K562 (cell line): ENCODE results near the gene CERS4. TPM values are rescaled to one million over a fixed set of nuclear protein-coding genes. Genes with fewer than 3 reads are reported as not detected.

Source experiments
- CXXC5 ChIP-seq: fragments of 250-450 bp; sonication (Bioruptor Pico); IDR thresholded peaks from 2 replicates; pipeline ENCODE4 v1.8.0; 2022; ENCODE audit warnings: inconsistent platforms, mild to moderate bottlenecking, moderate library complexity
- MEF2A ChIP-seq: IDR thresholded peaks from 2 replicates; pipeline ENCODE4 v1.6.1; 2011; ENCODE audit warnings: low read depth, mild to moderate bottlenecking, low read length, moderate library complexity; ENCODE audit not compliant: control insufficient read depth
- MTA3 ChIP-seq: fragments of 450-650 bp; formaldehyde crosslinking; IDR thresholded peaks from 2 replicates; pipeline ENCODE4 v1.6.1; 2017; ENCODE audit warnings: mild to moderate bottlenecking, borderline replicate concordance
- NCOR1 ChIP-seq: fragments of 450-650 bp; IDR thresholded peaks from 2 replicates; pipeline ENCODE4 v1.6.1; 2016; ENCODE audit warnings: mild to moderate bottlenecking, moderate library complexity
- STAG1 ChIP-seq: sonication (generic); formaldehyde crosslinking; IDR thresholded peaks from 2 replicates; pipeline ENCODE4 v1.5.0; 2020; ENCODE audit warnings: missing genetic modification reagents, borderline replicate concordance
- TOE1 ChIP-seq, 2 experiments: fragments of 450-650 bp in 1 of 2; sonication (generic) in 1 of 2; formaldehyde crosslinking in 1 of 2; IDR thresholded peaks; 2 replicates each; pipeline versions ENCODE4 v1.7.1 to v1.8.0; 2016 to 2022; ENCODE audit warnings: borderline replicate concordance in 2 of 2, mild to moderate bottlenecking in 2 of 2, antibody characterized with exemption in 1 of 2, inconsistent platforms in 1 of 2, low read depth in 1 of 2, missing genetic modification reagents in 1 of 2, moderate library complexity in 1 of 2
- polyA plus RNA-seq, 8 experiments: library from polyadenylated mRNA; depleted of rRNA in 4 of 8; stranded (reverse) in 5 of 8; unstranded in 3 of 8; fragments of >200 nt; fragmentation: Nextera tagmentation in 2 of 8; fragmentation: Illumina TruSeq in 1 of 8; extraction: Ambion mirVana in 2 of 8; extraction: Trizol in 1 of 8; gene quantifications; 2 replicates each; pipeline versions ENCODE4 v1.2.1 to v1.2.3, GENCODE V29; 2011 to 2014; ENCODE audit warnings: inconsistent platforms in 1 of 8, missing spikeins in 1 of 8
- total RNA-seq, 7 experiments: library from RNA; depleted of rRNA in 6 of 7; stranded (reverse); fragments of >200 nt in 6 of 7; fragmentation: Illumina TruSeq in 2 of 7; extraction: Trizol in 2 of 7; gene quantifications; 2 replicates each; pipeline versions ENCODE4 v1.2.1 to v1.2.3, GENCODE V29; 2011 to 2021; ENCODE audit warnings: low replicate concordance in 1 of 7
- TF ChIP-seq, protein P1 (sequence below): sonication (generic); formaldehyde crosslinking; IDR thresholded peaks from 2 replicates; pipeline ENCODE4 v1.8.0; 2022; ENCODE audit warnings: mild to moderate bottlenecking, missing genetic modification reagents, borderline replicate concordance
- TF ChIP-seq, protein P2 (sequence below), 2 experiments: fragments of 250-450 bp in 1 of 2; fragments of 450-650 bp in 1 of 2; sonication (Bioruptor Pico) in 1 of 2; IDR thresholded peaks; 2 replicates each; pipeline versions ENCODE4 v1.6.1 to v1.8.0; 2016 to 2021; ENCODE audit warnings: mild to moderate bottlenecking in 2 of 2, moderate library complexity in 2 of 2, missing compliant biosample characterization in 1 of 2, missing genetic modification characterization in 1 of 2
- TF ChIP-seq, protein P3 (sequence below): sonication (generic); formaldehyde crosslinking; IDR thresholded peaks from 2 replicates; pipeline ENCODE4 v1.8.1; 2022; ENCODE audit warnings: missing genetic modification reagents
- TF ChIP-seq, protein P4 (sequence below), 2 experiments: fragments of 450-650 bp in 1 of 2; sonication (generic) in 1 of 2; formaldehyde crosslinking in 1 of 2; IDR thresholded peaks in 1 of 2; conservative IDR thresholded peaks in 1 of 2; 2 replicates each; pipeline versions ENCODE4 v1.6.1 to v1.8.1; 2016 to 2023; ENCODE audit warnings: mild to moderate bottlenecking in 2 of 2, moderate library complexity in 2 of 2, inconsistent platforms in 1 of 2, missing genetic modification reagents in 1 of 2
- TF ChIP-seq, protein P5 (sequence below): sonication (generic); formaldehyde crosslinking; IDR thresholded peaks from 2 replicates; pipeline ENCODE4 v1.8.0; 2022; ENCODE audit warnings: missing genetic modification reagents, mild to moderate bottlenecking, moderate library complexity, borderline replicate concordance
- TF ChIP-seq, protein P6 (sequence below), 2 experiments: fragments of 450-650 bp; IDR thresholded peaks; 2 replicates each; pipeline ENCODE4 v1.6.1; 2018; ENCODE audit warnings: mild to moderate bottlenecking in 2 of 2, low read depth in 1 of 2; ENCODE audit not compliant: partially characterized antibody in 2 of 2

The CERS4 gene
- total and polyA plus RNA-seq, 9 of the 15 experiments (the other 6 are each of a cell fraction or from before 2014, with no cell fraction given): 0.14 to 4.4 (median 2.9) TPM; not detected in 1

DNA sequence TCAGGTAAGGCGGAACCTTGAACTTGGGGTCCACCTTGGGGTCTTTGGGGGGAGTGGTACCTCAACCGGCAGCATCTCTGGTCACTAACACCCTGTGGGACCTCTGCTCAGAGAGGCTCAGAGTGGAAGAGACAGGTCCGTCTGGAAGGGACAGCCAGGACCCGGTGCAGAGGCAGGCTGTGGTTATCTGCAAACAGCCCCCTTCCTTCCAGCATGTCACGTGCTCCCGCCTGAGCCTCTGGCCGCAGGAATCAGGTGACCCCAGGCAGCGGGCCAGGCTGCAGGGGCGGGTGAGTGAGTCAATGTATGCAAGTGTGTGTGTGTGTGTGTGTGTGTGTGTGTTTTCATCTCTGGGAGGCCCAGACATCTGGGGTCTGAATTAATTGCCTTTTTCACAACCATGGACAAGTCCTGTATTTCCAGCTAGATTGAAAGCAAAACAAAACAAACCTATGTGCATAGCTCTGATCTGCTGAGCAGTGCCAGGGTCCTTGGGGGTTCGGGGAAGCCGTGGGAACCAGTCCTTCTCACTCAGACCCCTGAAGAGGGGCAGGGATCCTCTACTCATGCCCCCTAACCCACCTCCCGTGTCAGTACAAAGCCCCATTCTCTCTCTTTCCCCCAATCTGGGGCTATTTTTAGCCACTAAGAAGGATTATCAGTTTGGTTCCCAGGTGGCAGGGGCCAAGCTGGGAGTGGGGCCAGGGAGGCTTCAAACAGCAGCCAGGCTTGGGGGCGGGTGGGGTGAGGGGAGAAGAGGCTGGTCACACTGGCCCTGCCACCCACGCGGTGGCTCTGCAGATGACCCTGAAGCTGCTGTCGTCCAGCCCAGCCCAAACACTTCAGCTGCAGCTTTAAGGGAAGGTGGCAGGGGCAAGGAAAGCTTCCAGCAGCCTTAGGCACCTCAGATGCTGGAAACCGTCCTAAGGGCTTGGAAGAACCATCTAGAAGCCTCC, 31.4 kb downstream of the CERS4 start (continued):
- TF ChIP-seq, protein P1, sequence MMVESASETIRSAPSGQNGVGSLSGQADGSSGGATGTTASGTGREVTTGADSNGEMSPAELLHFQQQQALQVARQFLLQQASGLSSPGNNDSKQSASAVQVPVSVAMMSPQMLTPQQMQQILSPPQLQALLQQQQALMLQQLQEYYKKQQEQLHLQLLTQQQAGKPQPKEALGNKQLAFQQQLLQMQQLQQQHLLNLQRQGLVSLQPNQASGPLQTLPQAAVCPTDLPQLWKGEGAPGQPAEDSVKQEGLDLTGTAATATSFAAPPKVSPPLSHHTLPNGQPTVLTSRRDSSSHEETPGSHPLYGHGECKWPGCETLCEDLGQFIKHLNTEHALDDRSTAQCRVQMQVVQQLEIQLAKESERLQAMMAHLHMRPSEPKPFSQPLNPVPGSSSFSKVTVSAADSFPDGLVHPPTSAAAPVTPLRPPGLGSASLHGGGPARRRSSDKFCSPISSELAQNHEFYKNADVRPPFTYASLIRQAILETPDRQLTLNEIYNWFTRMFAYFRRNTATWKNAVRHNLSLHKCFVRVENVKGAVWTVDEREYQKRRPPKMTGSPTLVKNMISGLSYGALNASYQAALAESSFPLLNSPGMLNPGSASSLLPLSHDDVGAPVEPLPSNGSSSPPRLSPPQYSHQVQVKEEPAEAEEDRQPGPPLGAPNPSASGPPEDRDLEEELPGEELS (CRISPR knock-in tag): 0 out of 2 replicates have a peak, but pooled peaks have one; percentile 67
- TF ChIP-seq, protein P2, sequence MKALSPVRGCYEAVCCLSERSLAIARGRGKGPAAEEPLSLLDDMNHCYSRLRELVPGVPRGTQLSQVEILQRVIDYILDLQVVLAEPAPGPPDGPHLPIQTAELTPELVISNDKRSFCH (CRISPR knock-in tag; IDR thresholded peaks at IDR 0.05): no peak
- TF ChIP-seq, protein P2 (tag; IDR thresholded peaks at IDR 0.05): peak; percentile 77
- TF ChIP-seq TOE1 (IDR thresholded peaks at IDR 0.05; ENCODE audit: borderline replicate concordance) (peak; percentile 99), TOE1 (CRISPR knock-in tag; IDR thresholded peaks at IDR 0.05; ENCODE audit: borderline replicate concordance, low read depth) (no peak), MTA3 (peak; percentile 85; the same call in 1 of the 2 replicates), STAG1 (CRISPR knock-in tag) (no peak), NCOR1 (peak; percentile 84), CXXC5 (CRISPR knock-in tag) (peak; percentile 93), MEF2A (no peak; the same call in 1 of the 2 replicates)
- TF ChIP-seq, protein P3, sequence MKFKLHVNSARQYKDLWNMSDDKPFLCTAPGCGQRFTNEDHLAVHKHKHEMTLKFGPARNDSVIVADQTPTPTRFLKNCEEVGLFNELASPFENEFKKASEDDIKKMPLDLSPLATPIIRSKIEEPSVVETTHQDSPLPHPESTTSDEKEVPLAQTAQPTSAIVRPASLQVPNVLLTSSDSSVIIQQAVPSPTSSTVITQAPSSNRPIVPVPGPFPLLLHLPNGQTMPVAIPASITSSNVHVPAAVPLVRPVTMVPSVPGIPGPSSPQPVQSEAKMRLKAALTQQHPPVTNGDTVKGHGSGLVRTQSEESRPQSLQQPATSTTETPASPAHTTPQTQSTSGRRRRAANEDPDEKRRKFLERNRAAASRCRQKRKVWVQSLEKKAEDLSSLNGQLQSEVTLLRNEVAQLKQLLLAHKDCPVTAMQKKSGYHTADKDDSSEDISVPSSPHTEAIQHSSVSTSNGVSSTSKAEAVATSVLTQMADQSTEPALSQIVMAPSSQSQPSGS: no peak
- TF ChIP-seq, protein P4, sequence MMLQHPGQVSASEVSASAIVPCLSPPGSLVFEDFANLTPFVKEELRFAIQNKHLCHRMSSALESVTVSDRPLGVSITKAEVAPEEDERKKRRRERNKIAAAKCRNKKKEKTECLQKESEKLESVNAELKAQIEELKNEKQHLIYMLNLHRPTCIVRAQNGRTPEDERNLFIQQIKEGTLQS (IDR thresholded peaks at IDR 0.05): peak; percentile 92
- TF ChIP-seq, protein P4 (CRISPR knock-in tag; conservative IDR thresholded peaks at IDR 0.05): peak; percentile 87
- TF ChIP-seq, protein P5, sequence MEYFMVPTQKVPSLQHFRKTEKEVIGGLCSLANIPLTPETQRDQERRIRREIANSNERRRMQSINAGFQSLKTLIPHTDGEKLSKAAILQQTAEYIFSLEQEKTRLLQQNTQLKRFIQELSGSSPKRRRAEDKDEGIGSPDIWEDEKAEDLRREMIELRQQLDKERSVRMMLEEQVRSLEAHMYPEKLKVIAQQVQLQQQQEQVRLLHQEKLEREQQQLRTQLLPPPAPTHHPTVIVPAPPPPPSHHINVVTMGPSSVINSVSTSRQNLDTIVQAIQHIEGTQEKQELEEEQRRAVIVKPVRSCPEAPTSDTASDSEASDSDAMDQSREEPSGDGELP (CRISPR knock-in tag): peak; percentile 96
- TF ChIP-seq, protein P6, sequence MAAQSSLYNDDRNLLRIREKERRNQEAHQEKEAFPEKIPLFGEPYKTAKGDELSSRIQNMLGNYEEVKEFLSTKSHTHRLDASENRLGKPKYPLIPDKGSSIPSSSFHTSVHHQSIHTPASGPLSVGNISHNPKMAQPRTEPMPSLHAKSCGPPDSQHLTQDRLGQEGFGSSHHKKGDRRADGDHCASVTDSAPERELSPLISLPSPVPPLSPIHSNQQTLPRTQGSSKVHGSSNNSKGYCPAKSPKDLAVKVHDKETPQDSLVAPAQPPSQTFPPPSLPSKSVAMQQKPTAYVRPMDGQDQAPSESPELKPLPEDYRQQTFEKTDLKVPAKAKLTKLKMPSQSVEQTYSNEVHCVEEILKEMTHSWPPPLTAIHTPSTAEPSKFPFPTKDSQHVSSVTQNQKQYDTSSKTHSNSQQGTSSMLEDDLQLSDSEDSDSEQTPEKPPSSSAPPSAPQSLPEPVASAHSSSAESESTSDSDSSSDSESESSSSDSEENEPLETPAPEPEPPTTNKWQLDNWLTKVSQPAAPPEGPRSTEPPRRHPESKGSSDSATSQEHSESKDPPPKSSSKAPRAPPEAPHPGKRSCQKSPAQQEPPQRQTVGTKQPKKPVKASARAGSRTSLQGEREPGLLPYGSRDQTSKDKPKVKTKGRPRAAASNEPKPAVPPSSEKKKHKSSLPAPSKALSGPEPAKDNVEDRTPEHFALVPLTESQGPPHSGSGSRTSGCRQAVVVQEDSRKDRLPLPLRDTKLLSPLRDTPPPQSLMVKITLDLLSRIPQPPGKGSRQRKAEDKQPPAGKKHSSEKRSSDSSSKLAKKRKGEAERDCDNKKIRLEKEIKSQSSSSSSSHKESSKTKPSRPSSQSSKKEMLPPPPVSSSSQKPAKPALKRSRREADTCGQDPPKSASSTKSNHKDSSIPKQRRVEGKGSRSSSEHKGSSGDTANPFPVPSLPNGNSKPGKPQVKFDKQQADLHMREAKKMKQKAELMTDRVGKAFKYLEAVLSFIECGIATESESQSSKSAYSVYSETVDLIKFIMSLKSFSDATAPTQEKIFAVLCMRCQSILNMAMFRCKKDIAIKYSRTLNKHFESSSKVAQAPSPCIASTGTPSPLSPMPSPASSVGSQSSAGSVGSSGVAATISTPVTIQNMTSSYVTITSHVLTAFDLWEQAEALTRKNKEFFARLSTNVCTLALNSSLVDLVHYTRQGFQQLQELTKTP (IDR thresholded peaks at IDR 0.05; ENCODE audit: low read depth in 1 of 2, partially characterized antibody in 2 of 2): peak in 1 of 2 experiments; percentile 92
